HG02943 (cell line): ENCODE measurements around the gene CELF5.
"Not testable (repeated sequence)": the region's sequence is repeated elsewhere in the genome, so short reads cannot be mapped to it uniquely, and the experiment has no call there.

ENCODE experiments used
- ATAC-seq: cut with Tn5 transposase; IDR thresholded peaks from one replicate; pipeline ENCODE4 v1.9.1; 2021; ENCODE audit warnings: mild to moderate bottlenecking, low read depth, moderate library complexity; ENCODE audit not compliant: unreplicated experiment

The CELF5 gene

DNA sequence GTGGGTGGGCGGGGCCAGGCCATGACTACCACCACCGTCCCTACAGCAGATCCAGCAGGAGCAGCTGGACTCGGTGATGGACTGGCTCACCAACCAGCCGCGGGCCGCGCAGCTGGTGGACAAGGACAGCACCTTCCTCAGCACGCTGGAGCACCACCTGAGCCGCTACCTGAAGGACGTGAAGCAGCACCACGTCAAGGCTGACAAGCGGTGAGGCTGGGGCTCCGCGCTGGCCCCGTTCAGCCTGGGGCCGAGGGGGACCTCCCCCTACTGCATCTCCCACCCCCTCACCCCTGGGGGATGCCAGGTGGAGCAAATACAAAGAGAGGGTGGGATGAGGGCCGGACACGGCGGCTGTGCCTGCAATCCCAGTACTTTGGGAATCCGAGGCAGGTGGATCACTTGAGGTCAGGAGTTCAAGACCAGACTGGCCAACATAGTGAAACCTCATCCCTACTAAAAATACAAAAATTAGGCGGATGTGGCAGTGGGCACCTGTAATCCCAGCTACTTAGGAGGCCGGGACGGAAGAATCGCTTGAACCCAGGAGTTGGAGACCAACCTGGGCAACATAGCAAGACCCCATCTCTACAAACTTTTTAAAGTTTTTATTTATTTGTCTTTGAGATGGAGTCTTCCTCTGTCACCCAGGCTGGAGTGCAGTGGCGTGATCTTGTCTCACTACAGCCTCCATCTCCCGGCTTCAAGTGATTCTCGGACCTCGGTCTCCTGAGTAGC lies 18.1 kb upstream of the CELF5 start:
- ATAC-seq, result no peak

- ATAC-seq, result no peak
Observed at GRCh38 chr19:3207461-3208242, 16.8 kb upstream of the CELF5 start.

DNA sequence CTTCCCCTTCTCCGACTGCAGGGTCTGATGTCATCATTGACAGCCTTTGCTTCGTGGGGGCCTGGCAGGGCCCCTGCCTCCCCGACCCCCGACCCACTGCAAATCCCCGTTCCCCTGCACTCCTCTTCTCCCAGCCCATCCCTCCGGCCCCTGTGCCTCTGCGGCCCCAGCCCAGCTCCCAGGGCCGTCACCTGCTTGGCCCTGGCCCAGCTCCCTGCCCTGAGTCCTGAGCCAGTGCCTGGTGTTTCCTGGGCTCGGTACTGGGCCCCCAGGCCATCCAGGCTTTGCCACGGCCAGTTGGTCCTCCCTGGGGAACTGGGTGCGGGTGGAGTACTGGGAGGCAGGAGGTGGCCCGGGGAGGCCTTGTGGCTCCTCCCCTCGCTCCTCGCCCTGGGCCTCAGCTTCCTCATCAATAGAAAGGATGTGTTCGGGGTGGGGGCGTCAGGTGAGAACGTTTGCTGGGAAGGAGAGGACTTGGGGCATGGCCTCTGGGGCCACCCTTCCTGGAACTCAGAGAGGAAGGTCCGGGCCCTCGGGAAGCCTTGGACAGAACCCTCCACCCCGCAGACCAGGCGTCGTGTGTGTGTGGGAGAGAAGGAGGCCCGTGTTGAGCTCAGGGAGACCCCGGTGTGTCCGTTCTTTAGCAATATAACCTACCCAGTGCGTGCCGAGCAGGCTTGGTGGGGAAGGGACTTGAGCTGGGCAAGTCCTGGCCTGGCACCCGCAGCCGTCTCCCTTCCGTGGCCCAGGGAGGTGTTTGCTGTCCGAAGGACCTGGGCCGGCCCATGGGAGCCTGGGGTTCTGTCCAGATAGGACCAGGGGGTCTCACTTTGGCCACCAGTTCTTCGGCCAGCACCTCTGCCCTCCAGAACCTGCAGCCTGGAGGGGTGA lies 15.9 kb upstream of the CELF5 start:
- no peak for ATAC-seq

GRCh38 chr19:3210347-3211017 lies 14.0 kb upstream of the CELF5 start:
- no peak for ATAC-seq

GRCh38 chr19:3211191-3211590 lies 13.3 kb upstream of the CELF5 start:
- ATAC-seq, result no peak

GRCh38 chr19:3213159-3213558 lies 11.3 kb upstream of the CELF5 start:
- ATAC-seq, result no peak

- no peak for ATAC-seq
Observed at GRCh38 chr19:3216874-3217273, 7.6 kb upstream of the CELF5 start.

- ATAC-seq, result no peak
Observed at GRCh38 chr19:3220576-3220975, 3.9 kb upstream of the CELF5 start.

DNA sequence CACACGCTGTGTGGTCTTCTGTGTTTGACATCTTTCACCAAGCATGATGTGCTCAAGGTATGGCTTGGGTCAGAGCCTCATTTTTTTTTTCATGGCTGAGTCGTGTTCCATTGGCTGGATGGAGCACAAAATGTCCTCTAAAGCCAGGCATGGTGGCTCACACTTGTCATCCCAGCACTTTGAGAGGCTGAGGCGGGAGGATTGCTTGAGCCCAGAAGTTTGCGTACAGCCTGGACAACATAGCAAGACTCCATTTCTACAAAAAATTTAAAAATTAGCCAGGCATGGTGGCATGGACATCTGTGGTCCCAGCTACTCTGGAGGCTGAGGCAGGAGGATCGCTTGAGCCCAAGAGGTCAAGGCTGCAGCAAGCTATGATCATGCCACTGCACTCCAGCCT lies 2.9 kb upstream of the CELF5 start:
- ATAC-seq, result not testable (repeated sequence)

GRCh38 chr19:3222709-3223108 lies 1.8 kb upstream of the CELF5 start:
- no peak for ATAC-seq

DNA sequence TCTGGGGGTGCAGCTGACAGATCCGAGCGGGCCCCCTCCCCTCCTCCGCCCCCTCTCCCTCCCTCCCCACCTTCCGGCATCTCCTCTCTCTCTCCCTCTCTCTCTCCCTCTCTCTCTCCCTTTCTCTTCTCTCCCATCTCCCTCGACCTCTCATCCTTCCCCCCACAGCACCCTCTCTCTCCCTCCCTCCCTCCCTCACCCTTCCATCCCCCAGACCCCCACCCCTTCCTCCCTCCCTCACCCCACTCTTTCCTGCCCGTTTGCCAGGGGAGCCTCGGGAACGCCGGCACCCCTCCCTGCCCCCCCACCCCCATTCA lies 666 bp downstream of the CELF5 start:
- ATAC-seq, result no peak

GRCh38 chr19:3225677-3226093 lies 1.2 kb downstream of the CELF5 start:
- ATAC-seq, result no peak

DNA sequence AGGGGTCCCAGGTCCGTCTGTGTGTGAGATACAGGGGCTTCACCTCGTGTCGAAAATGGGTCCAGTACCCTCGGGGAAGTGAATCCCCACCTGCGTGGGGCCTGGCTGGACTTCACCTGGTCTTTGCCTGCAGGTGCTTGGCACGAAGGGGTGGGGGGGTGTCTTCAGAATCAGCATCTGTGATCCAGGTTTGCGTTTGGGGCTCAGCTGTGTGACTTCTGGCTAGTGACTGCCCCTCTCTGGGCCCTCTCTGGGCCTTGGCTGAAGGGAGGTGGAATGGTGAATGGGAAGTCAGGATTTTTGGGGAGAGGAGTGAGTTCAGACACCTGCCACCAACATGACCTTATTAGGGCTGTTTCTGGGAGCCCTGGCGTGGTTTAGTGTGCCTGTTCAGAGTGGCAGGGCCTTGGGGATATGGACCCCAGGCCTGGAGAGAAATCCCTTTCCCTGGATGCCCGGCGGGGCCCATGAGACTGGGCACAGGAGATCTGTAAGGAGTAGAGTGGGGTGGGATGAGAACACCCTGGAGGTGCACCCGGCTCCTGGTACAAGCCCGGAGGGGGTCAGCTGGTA lies 2.7 kb downstream of the CELF5 start:
- no peak for ATAC-seq

- no peak for ATAC-seq
Observed at GRCh38 chr19:3229346-3229743, 4.9 kb downstream of the CELF5 start.

- ATAC-seq, result no peak
Observed at GRCh38 chr19:3229888-3230496, 5.5 kb downstream of the CELF5 start.

- no peak for ATAC-seq
Observed at GRCh38 chr19:3231288-3231687, 6.8 kb downstream of the CELF5 start.

DNA sequence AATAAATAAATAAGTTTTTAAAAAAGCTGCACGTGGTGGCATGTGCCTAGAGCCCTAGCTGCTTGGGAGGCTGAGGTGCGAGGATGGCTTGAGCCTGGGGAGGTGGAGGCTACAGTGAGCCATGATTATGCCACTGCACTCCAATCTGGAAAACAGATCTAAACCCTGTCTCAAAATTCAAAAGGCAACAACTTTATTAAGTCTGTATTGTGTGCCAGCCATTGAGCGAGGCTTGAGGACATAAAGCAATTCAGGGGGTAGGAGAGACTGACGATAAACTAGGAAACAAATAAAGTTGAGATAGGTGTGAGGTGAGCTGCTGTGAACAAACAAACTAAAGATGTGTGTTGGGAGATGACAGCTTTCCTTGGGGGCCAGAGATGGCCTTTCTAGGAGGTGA lies 8.7 kb downstream of the CELF5 start:
- ATAC-seq, result no peak

- ATAC-seq, result no peak
Observed at GRCh38 chr19:3233831-3234230, 9.4 kb downstream of the CELF5 start.

GRCh38 chr19:3234800-3235199 lies 10.3 kb downstream of the CELF5 start:
- ATAC-seq, result no peak

- not testable (repeated sequence) for ATAC-seq
Observed at GRCh38 chr19:3235604-3236003, 11.1 kb downstream of the CELF5 start.
